ENCODE results near the gene PDGFRA.
"Not testable (repeated sequence)": the region's sequence is repeated elsewhere in the genome, so short reads cannot be mapped to it uniquely, and the experiment has no call there.

The PDGFRA gene

GRCh38 chr4:54227256-54228055 is 1.6 kb upstream of the PDGFRA start:
- no peak for DNase-seq (ENCODE audit: low spot score)

DNA sequence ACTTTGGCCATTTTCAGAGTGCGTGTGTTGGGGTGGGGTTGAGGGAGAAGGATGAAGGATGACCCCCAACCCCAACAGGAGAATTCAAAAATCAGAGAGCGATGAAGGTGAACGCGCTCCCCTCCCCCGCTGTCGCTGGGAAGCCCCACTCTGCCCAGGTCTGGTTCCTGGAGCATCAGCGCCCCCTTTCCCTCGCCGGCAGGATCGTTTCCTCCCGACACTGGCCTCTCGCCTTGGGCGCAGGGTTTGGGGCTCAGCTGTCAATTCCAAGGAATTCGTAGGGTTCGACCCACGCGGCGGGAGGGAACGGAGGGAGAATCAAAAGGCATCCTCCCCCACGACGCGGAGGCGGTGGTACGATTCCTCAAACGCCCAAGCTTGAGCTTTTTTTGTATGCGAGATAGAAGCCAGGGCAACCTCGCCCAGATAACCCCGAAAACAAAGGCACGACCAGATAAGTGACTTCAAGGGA is 1.0 kb upstream of the PDGFRA start:
- no peak for DNase-seq (ENCODE audit: low spot score)

GRCh38 chr4:54228546-54228945 is 547 bp upstream of the PDGFRA start:
- no peak for DNase-seq (ENCODE audit: low spot score)

GRCh38 chr4:54229631-54230483 is 764 bp downstream of the PDGFRA start:
- no peak for DNase-seq (ENCODE audit: low spot score)

DNA sequence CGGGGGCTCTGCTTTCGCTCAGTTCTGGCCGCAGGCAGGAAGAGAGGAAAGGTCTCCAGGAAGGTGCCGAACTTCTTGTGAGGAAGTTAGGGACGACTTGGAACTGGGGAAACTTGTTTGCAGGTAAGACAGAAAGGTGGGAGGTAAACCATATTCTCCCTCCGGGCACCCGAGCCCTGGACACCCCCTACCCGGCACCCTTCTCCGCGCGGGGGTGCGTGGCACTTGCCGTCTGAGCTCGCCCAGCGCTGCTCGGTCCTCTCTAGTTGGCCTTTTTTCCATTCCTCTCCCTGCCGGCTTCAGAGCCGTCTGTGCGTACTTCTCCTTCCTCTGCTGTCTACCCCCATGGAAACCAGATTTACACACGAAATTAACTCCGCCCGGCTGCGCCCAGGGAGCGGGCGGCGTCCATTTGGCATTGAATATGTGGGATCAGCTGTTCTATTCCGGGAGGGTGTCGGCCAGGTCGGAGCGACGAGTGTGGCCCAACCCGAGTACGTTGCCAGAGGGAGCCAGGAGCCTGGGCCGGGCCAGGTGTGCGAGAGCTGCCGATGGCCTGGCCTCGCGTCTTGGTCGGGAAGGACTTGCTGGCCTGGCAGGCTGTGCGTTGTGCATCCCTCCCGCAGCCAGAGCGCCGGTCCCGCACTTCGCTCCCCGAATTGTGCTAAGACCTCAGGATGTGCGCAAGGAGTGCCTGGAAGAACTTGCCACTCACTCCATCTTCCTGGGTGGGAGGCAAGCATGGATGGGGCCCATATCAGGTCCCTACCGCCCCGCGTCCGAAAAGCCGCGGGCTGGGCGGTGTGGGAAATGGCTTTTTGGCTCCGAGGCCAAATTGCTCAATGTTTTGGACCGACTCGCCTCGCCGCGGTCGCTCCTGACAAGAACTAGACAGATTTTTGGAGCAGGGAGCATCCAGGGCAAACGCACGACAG is 1.7 kb downstream of the PDGFRA start:
- no peak for DNase-seq (ENCODE audit: low spot score)

DNA sequence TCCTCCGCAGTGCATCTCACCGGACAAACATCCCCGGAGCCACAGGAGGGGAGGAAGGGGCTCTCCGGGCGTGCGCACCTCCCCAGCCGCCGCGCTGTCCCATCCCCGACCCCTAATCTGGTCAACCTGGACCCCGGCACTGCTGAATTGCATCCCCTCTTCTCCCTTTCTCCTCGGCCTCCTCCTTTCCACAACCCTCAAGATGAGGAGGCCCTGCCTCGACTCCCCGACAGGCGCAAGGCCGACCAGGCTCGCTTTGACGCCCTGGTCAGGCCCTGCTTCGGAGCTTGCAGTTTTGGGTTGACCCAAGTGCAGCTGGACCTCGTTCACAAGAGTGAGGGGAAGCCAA is 2.3 kb downstream of the PDGFRA start:
- DNase-seq (ENCODE audit: low spot score) = no peak

- DNase-seq (ENCODE audit: low spot score) = no peak
Measured at GRCh38 chr4:54231768-54232688, 2.9 kb downstream of the PDGFRA start.

DNA sequence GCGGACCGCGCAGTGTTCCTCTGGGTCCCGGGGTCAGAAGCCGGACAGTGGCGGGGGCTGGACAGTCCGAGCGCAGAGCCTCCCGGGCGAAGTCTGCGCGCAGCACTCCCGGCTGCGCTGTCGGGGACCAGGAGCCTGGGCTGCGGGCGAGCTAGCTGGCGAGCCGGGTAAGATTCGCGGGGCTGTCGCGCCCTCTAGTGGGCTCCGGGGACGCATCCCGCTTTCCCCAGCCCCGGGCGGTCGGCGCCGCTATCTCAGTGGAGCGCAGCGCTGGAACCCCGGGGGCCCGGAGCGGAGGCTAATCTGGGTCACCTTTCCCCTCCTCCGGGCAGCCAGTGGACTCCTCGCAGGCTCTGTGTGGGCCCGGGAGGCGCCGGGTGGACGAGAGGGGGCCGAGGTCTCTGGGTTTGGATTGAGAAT is 4.2 kb downstream of the PDGFRA start:
- peak; percentile 81 for DNase-seq (ENCODE audit: low spot score)

DNA sequence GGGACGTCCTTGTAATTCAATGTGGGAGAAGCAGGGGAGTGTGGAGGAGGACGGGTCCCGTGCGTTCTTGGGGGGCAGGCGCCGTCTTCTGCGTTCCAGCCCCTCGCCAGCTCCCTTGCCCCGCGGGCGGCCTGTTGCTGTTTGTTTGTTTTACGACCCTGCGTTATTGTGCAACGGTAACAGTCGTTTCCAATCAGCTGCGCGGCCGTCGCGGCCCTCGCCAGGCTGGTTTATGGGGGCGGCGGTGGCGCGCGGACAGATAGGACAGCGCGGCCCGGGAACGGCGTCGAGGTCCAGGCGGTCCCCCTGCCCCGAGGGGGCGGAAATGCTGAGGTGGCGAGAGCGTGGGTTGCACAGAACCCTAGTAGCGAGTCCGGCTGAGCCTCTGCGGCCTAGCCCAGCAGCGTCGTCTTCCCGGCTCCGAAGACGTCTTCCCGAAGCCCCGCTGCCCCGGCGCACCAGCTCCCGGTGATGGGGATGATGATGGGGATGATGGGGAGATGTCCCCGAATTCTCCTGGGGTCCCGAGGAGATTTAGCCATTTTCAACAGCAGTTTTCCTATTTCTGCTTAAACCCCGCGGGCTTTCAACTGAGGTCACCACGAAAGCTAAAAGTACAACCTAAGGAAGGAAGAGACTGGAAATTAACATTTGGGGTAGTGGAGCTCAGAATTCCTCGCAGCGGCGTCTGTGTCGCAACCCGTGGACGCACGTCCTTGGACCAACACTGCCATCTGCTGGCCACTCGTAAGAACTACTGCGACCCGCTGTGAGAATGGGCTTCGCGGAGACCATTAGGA is 4.8 kb downstream of the PDGFRA start:
- peak; percentile 67 for DNase-seq (ENCODE audit: low spot score)

- no peak for DNase-seq (ENCODE audit: low spot score)
Measured at GRCh38 chr4:54234497-54235205, 5.6 kb downstream of the PDGFRA start.

GRCh38 chr4:54236316-54236715 is 7.2 kb downstream of the PDGFRA start:
- not testable (repeated sequence) for DNase-seq (ENCODE audit: low spot score)

DNA sequence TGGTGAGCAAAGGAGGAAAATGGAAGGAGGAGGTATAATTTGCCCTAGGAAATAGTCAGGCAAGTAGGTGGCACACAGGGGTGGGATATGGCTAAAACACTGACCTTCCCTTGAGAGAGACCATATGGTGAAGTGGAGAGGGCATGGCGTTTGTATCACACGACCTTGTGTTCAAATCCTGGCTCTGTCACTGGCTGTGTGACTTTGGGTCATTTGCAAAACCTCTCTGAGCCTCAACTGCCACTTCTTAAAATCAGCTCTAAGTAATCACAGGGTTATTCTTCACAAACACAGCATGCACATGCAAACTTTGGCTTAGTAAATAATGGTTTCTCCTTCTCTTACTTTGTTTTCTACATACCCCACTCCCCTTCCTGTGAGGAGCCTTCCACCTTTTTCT is 8.7 kb downstream of the PDGFRA start:
- no peak for DNase-seq (ENCODE audit: low spot score)

GRCh38 chr4:54238389-54238788 is 9.3 kb downstream of the PDGFRA start:
- DNase-seq (ENCODE audit: low spot score) = no peak

DNA sequence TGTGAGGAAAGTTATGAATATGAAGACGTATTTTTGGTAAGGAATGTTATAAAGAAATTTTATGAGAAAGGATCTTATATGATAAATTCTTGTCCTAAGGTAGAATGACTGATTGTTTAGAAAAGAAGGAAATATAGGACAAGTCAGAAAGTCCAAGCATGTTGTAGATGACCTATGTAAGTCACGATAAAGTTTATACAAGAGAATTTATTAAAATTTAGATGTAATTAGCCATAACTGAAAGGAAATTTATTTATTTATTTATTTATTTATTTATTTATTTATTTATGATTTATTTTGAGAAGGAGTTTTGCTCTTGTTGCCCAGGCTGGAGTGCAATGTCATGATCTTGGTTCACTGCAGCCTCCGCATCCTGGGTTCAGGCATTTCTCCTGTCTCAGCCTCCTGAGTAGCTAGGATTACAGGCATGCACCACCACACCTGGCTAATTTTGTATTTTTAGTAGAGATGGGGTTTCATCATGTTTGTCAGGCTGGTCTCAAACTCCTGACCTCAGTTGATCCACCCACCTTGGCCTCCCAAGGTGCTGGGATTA is 12.3 kb downstream of the PDGFRA start:
- not testable (repeated sequence) for DNase-seq (ENCODE audit: low spot score)

- not testable (repeated sequence) for DNase-seq (ENCODE audit: low spot score)
Measured at GRCh38 chr4:54243541-54243940, 14.4 kb downstream of the PDGFRA start.

- DNase-seq (ENCODE audit: low spot score) = not testable (repeated sequence)
Measured at GRCh38 chr4:54252312-54252711, 23.2 kb downstream of the PDGFRA start.

- DNase-seq (ENCODE audit: low spot score) = no peak
Measured at GRCh38 chr4:54254116-54254914, 25.2 kb downstream of the PDGFRA start.

- DNase-seq (ENCODE audit: low spot score) = no peak
Measured at GRCh38 chr4:54254915-54255246, 25.8 kb downstream of the PDGFRA start.

All from putamen (tissue), 1 donor.